Endothelial cell of umbilical vein (primary cell): ENCODE data around the gene MAP3K4. TPM values are rescaled to one million over a fixed set of nuclear protein-coding genes. Genes with fewer than 3 reads are reported as not detected.

Source experiments
- BruUV-seq: library from RNA; stranded (reverse); fragments of 400-500 nt; replicated peaks from 2 replicates; lab custom pipeline; 2021; lab: Mats Ljungman, UMichigan
- CTCF ChIA-PET: fragments of 300-600, 350-600 bp; sonication (Branson Sonifier 250); formaldehyde crosslinking; loops from one replicate; lab custom pipeline; 2021; ENCODE audit warnings: antibody characterized with exemption, inconsistent platforms; lab: Charles Lee
- POLR2A ChIA-PET: fragments of 300-600, 350-600 bp; sonication (Branson Sonifier 250); formaldehyde crosslinking; loops from one replicate; lab custom pipeline; 2021; ENCODE audit warnings: antibody characterized with exemption, inconsistent platforms; lab: Charles Lee
- DNase-seq: peaks from one replicate; pipeline ENCODE4 v3.0.0-alpha.2; 2011; ENCODE audit warnings: low read depth, low spot score
- FAIRE-seq: peaks from 2 replicates; lab custom pipeline; 2011; peaks lifted over from hg19 to GRCh38; lab: Jason Lieb, UNC
- H2AFZ ChIP-seq: 2 replicates; pipeline ENCODE4 v1.6.0; 2012; ENCODE audit warnings: low read depth, low read length, control low read depth, inconsistent platforms
- H3K27ac ChIP-seq: 2 replicates; pipeline ENCODE4 v1.5.1; 2011; ENCODE audit warnings: low read depth, mild to moderate bottlenecking, control low read depth, low read length, moderate library complexity; ENCODE audit not compliant: insufficient read depth
- H3K27me3 ChIP-seq, 2 experiments: 2 replicates each; pipeline versions ENCODE4 v1.6.0 to v1.6.1; 2011; ENCODE audit warnings: low read length in 2 of 2, mixed read lengths in 1 of 2; ENCODE audit not compliant: control insufficient read depth in 2 of 2, insufficient read depth in 2 of 2
- H3K36me3 ChIP-seq, 2 experiments: 2 replicates in 1 of 2; 3 replicates in 1 of 2; pipeline ENCODE4 v1.5.1; 2011; ENCODE audit warnings: low read length in 2 of 2, mild to moderate bottlenecking in 1 of 2, moderate library complexity in 1 of 2; ENCODE audit not compliant: control insufficient read depth in 2 of 2, insufficient read depth in 2 of 2; ENCODE audit errors: extremely low read depth in 1 of 2
- H3K4me1 ChIP-seq: 3 replicates; pipeline ENCODE4 v1.5.1; 2011; ENCODE audit warnings: mild to moderate bottlenecking, low read length; ENCODE audit not compliant: control insufficient read depth, insufficient read depth; ENCODE audit errors: extremely low read depth
- H3K4me2 ChIP-seq: 2 replicates; pipeline ENCODE4 v1.6.1; 2011; ENCODE audit warnings: low read length, control low read depth, mixed read lengths; ENCODE audit not compliant: insufficient read depth
- H3K4me3 ChIP-seq, 3 experiments: fragments of 200-600 bp in 1 of 3; sonication (generic), shearing (Covaris generic) in 1 of 3; replicated peaks in 1 of 3; 2 replicates each; pipeline ENCODE4 v1.5.1; 2011 to 2016; ENCODE audit warnings: control low read depth in 3 of 3, low read length in 3 of 3, mild to moderate bottlenecking in 2 of 3, inconsistent platforms in 1 of 3, low read depth in 1 of 3, moderate library complexity in 1 of 3; ENCODE audit not compliant: insufficient read depth in 1 of 3
- H3K79me2 ChIP-seq: 2 replicates; pipeline ENCODE4 v1.6.0; 2012; ENCODE audit warnings: low read length, inconsistent platforms; ENCODE audit not compliant: control insufficient read depth, insufficient read depth
- H3K9ac ChIP-seq: replicated peaks from 2 replicates; pipeline ENCODE3; 2011; ENCODE audit warnings: low read length, control low read depth; ENCODE audit not compliant: insufficient read depth; ENCODE audit errors: extremely low read depth
- H3K9me1 ChIP-seq: replicated peaks from 3 replicates; pipeline ENCODE4 v1.6.0; 2011; ENCODE audit warnings: mild to moderate bottlenecking, low read length; ENCODE audit not compliant: control insufficient read depth, insufficient read depth; ENCODE audit errors: extremely low read depth
- H3K9me3 ChIP-seq: replicated peaks from 2 replicates; pipeline ENCODE4 v1.5.1; 2012; ENCODE audit warnings: low read length, inconsistent platforms; ENCODE audit not compliant: control insufficient read depth, insufficient read depth
- H4K20me1 ChIP-seq: replicated peaks from 2 replicates; pipeline ENCODE3; 2011; ENCODE audit warnings: mild to moderate bottlenecking, low read length; ENCODE audit not compliant: control insufficient read depth, insufficient read depth; ENCODE audit errors: extremely low read depth
- CTCF ChIP-seq, 2 donors: IDR thresholded peaks; 1 replicate in 1 of 2; 2 replicates in 1 of 2; pipeline ENCODE4 v1.5.1; 2011; ENCODE audit warnings: low read length in 2 of 2, mild to moderate bottlenecking in 2 of 2, moderate library complexity in 2 of 2, control low read depth in 1 of 2, inconsistent platforms in 1 of 2, low read depth in 1 of 2; ENCODE audit not compliant: insufficient read depth in 1 of 2; ENCODE audit errors: extremely low read depth in 1 of 2
- EZH2 ChIP-seq: IDR thresholded peaks from 2 replicates; pipeline ENCODE4 v1.6.1; 2012; ENCODE audit warnings: borderline replicate concordance, low read depth, mild to moderate bottlenecking, moderate library complexity, low read length, inconsistent platforms; ENCODE audit not compliant: severe bottlenecking
- FOS ChIP-seq: IDR thresholded peaks from 2 replicates; pipeline ENCODE4 v1.6.1; 2011; ENCODE audit warnings: mild to moderate bottlenecking, low read length, moderate library complexity, borderline replicate concordance; ENCODE audit not compliant: insufficient read depth
- GATA2 ChIP-seq: IDR thresholded peaks from 2 replicates; pipeline ENCODE4 v1.7.0; 2011; ENCODE audit warnings: low read depth, mild to moderate bottlenecking, moderate library complexity, mixed read lengths, low read length; ENCODE audit not compliant: insufficient read length, insufficient read depth
- JUN ChIP-seq: IDR thresholded peaks from 2 replicates; pipeline ENCODE4 v1.6.1; 2011; ENCODE audit warnings: borderline replicate concordance, low read depth; ENCODE audit not compliant: insufficient read length, insufficient read depth
- MAX ChIP-seq: IDR thresholded peaks from 2 replicates; pipeline ENCODE4 v1.6.1; 2011; ENCODE audit not compliant: insufficient read depth, insufficient read length
- MYC ChIP-seq: IDR thresholded peaks from one replicate; pipeline ENCODE4 v1.6.1; 2011; ENCODE audit warnings: mild to moderate bottlenecking, low read depth, low read length
- POLR2AphosphoS5 ChIP-seq: IDR thresholded peaks from 2 replicates; pipeline ENCODE4 v1.6.1; 2012; ENCODE audit warnings: low read depth, mild to moderate bottlenecking, control low read depth, low read length, moderate library complexity; ENCODE audit not compliant: insufficient read depth
- dilution Hi-C: fragments of 300-500 bp; cut with MboI; formaldehyde crosslinking; loops from one replicate; pipeline ENCODE4 v1.15.0; 2019; ENCODE audit warnings: low sequenced_read_pairs; ENCODE audit not compliant: extremely low pct_ligation_motif_present
- intact Hi-C: fragments of 100-400 bp; cut with micrococcal nuclease; formaldehyde crosslinking; loops from one replicate; pipeline ENCODE4 v1.10.0; 2022
- polyA plus RNA-seq, 4 experiments: library from polyadenylated mRNA; depleted of rRNA in 3 of 4; stranded (reverse) in 3 of 4; unstranded in 1 of 4; fragments of >200 nt; gene quantifications; 2 replicates each; pipeline versions ENCODE4 v1.2.1 to v1.2.3, GENCODE V29; 2011 to 2012; ENCODE audit warnings: missing spikeins in 1 of 4
- total RNA-seq: library from RNA; stranded (reverse); gene quantifications from 2 replicates; pipeline ENCODE4 v1.2.3, GENCODE V29; 2021

Gene MAP3K4
- total and polyA plus RNA-seq, 2 donors (not counting 3 experiments of a cell fraction or from before 2014, with no cell fraction given), result 10.8 to 42.3 TPM

DNA sequence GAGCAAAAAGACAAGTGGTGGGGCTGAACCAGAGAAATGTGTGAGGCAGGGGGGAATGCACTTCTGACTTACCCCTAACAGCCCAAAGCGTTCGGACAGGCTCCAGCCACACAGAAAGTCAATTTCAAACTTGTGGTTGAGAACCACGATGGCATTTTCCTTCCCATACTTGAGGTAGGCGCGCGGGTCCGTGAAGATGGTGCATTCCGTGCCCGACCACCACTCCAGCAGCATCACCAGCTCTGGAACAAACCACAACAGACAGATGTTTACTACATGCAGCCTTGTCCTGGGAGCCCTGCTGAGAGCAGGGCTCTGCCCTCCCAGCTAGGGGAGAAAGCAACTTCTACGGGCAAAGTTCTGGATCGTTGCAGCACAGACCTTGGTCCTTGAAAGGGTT, 174.6 kb downstream of the MAP3K4 start:
- Histone ChIP-seq H3K9me3 (no peaks in the 10 kb centered on the region), H3K9ac (no peak overlapping the region), H3K27me3 (no peaks in the 10 kb centered on the region), H3K4me1 (peaks cover 15% of the 10 kb centered on the region), H3K27ac (no peak overlapping the region), H3K79me2 (no peaks in the 10 kb centered on the region), H2AFZ (no peak overlapping the region), H4K20me1 (no peaks in the 10 kb centered on the region), H3K36me3 (peaks cover 0 to 4% of the 10 kb centered on the region in 2 experiments), H3K9me1 (no peaks in the 10 kb centered on the region), H3K4me3 (no peak overlapping the region), H3K4me2 (no peak overlapping the region)
- no TSS peak for BruUV-seq
- TF ChIP-seq MAX, result no peak
- TF ChIP-seq MYC, result no peak
- no peak for TF ChIP-seq GATA2
- no peak for TF ChIP-seq FOS
- no peak for TF ChIP-seq POLR2AphosphoS5
- no peak for TF ChIP-seq JUN
- TF ChIP-seq EZH2, result no peak
- TF ChIP-seq CTCF (IDR thresholded peaks at IDR 0.05; ENCODE audit: extremely low read depth in 1 of 2, insufficient read depth in 1 of 2, low read depth in 1 of 2, low read length in 2 of 2), result no peak
- dilution Hi-C loops (no loop called here), intact Hi-C loops (no loop called here)
- ChIA-PET POLR2A (no interaction called here), CTCF (interaction anchor here (1.0 kb wide), 1 partner anchor 205 kb away, joined by 3 read pairs; no protein-coding TSS in a partner anchor)
- no peak for FAIRE-seq
- DNase-seq, result no peak
